Liver (tissue), 9 donors: ENCODE measurements around the gene SLC12A7. TPM values are rescaled to one million over a fixed set of nuclear protein-coding genes. Genes with fewer than 3 reads are reported as not detected.

ENCODE experiments used
- DNase-seq: peaks from one replicate; pipeline ENCODE4 v3.0.0-alpha.2; 2017; ENCODE audit warnings: low spot score
- H3K27ac ChIP-seq, 2 donors: one replicate each; pipeline ENCODE4 v1.7.0; 2013; ENCODE audit warnings: inconsistent platforms in 2 of 2, low read length in 2 of 2, control low read depth in 1 of 2, low read depth in 1 of 2, mild to moderate bottlenecking in 1 of 2
- H3K27me3 ChIP-seq, 4 donors: one replicate each; pipeline versions ENCODE4 v1.6.1 to v1.7.0; 2013; ENCODE audit warnings: low read length in 3 of 4, inconsistent platforms in 1 of 4, mild to moderate bottlenecking in 1 of 4, moderate library complexity in 1 of 4; ENCODE audit not compliant: control insufficient read depth in 4 of 4, insufficient read depth in 4 of 4
- H3K36me3 ChIP-seq, 4 donors: one replicate each; pipeline versions ENCODE4 v1.6.1 to v1.7.0; 2013; ENCODE audit warnings: low read length in 3 of 4, mild to moderate bottlenecking in 3 of 4, low read depth in 1 of 4, moderate library complexity in 1 of 4; ENCODE audit not compliant: control insufficient read depth in 4 of 4, insufficient read depth in 3 of 4
- H3K4me1 ChIP-seq, 4 donors: one replicate each; pipeline versions ENCODE4 v1.6.1 to v1.7.0; 2013; ENCODE audit warnings: low read length in 3 of 4, mild to moderate bottlenecking in 3 of 4, moderate library complexity in 1 of 4; ENCODE audit not compliant: control insufficient read depth in 4 of 4, insufficient read depth in 4 of 4
- H3K4me3 ChIP-seq, 3 donors: one replicate each; pipeline versions ENCODE4 v1.6.1 to v1.7.0; 2013; ENCODE audit warnings: low read length in 3 of 3, control low read depth in 1 of 3, low read depth in 1 of 3, mild to moderate bottlenecking in 1 of 3
- H3K9ac ChIP-seq, 2 donors: one replicate each; pipeline ENCODE4 v1.7.0; 2013; ENCODE audit warnings: low read length in 2 of 2, mild to moderate bottlenecking in 2 of 2, moderate library complexity in 2 of 2, control low read depth in 1 of 2, low read depth in 1 of 2
- H3K9me3 ChIP-seq, 4 donors: one replicate each; pipeline versions ENCODE4 v1.6.1 to v1.7.0; 2013; ENCODE audit warnings: low read length in 3 of 4; ENCODE audit not compliant: control insufficient read depth in 4 of 4
- EGR1 ChIP-seq, 2 donors: IDR thresholded peaks; 2 replicates each; pipeline ENCODE4 v1.6.1; 2016 to 2018; ENCODE audit warnings: antibody characterized with exemption in 2 of 2, low read depth in 2 of 2
- FOXA1 ChIP-seq: IDR thresholded peaks from 2 replicates; pipeline ENCODE4 v1.6.1; 2016; ENCODE audit warnings: antibody characterized with exemption
- FOXA2 ChIP-seq: IDR thresholded peaks from 2 replicates; pipeline ENCODE4 v1.6.1; 2016; ENCODE audit warnings: antibody characterized with exemption
- GABPA ChIP-seq, 2 donors: IDR thresholded peaks in 1 of 2; conservative IDR thresholded peaks in 1 of 2; 2 replicates each; pipeline ENCODE4 v1.6.1; 2016; ENCODE audit warnings: antibody characterized with exemption in 2 of 2, mild to moderate bottlenecking in 1 of 2, moderate library complexity in 1 of 2
- HNF4A ChIP-seq, 2 donors: conservative IDR thresholded peaks; 2 replicates each; pipeline ENCODE4 v1.6.1; 2016; ENCODE audit warnings: antibody characterized with exemption in 2 of 2, mild to moderate bottlenecking in 2 of 2
- HNF4G ChIP-seq: IDR thresholded peaks from 2 replicates; pipeline ENCODE4 v1.6.1; 2016; ENCODE audit warnings: antibody characterized with exemption
- JUND ChIP-seq, 2 donors: IDR thresholded peaks; 2 replicates each; pipeline ENCODE4 v1.6.1; 2016; ENCODE audit warnings: antibody characterized with exemption in 2 of 2
- MAX ChIP-seq: IDR thresholded peaks from 2 replicates; pipeline ENCODE4 v1.6.1; 2016; ENCODE audit warnings: antibody characterized with exemption
- NR2F2 ChIP-seq: IDR thresholded peaks from 2 replicates; pipeline ENCODE4 v1.6.1; 2016; ENCODE audit warnings: antibody characterized with exemption
- RAD21 ChIP-seq, 2 donors: IDR thresholded peaks; 2 replicates each; pipeline ENCODE4 v1.6.1; 2016; ENCODE audit warnings: antibody characterized with exemption in 2 of 2, mild to moderate bottlenecking in 2 of 2
- REST ChIP-seq: IDR thresholded peaks from 2 replicates; pipeline ENCODE4 v1.6.1; 2016; ENCODE audit warnings: antibody characterized with exemption, mild to moderate bottlenecking
- RXRA ChIP-seq, 2 donors: IDR thresholded peaks; 2 replicates each; pipeline ENCODE4 v1.6.1; 2017 to 2018; ENCODE audit warnings: antibody characterized with exemption in 2 of 2, mild to moderate bottlenecking in 1 of 2
- SP1 ChIP-seq: IDR thresholded peaks from 2 replicates; pipeline ENCODE4 v1.6.1; 2018; ENCODE audit warnings: antibody characterized with exemption, mild to moderate bottlenecking
- TAF1 ChIP-seq: conservative IDR thresholded peaks from 2 replicates; pipeline ENCODE4 v1.6.1; 2016; ENCODE audit warnings: antibody characterized with exemption, mild to moderate bottlenecking
- YY1 ChIP-seq: IDR thresholded peaks from 2 replicates; pipeline ENCODE4 v1.6.1; 2016; ENCODE audit warnings: antibody characterized with exemption, mild to moderate bottlenecking
- WGBS: extraction: QIAGEN DNeasy Blood & Tissue Kit; methylation state at CpG from one replicate; pipeline ENCODE4 v1.1.7; 2013; 5-methylcytosine and 5-hydroxymethylcytosine counted together
- polyA plus RNA-seq, 2 donors: library from polyadenylated mRNA; stranded (reverse) in 1 of 2; unstranded in 1 of 2; fragments of 200-250 nt in 1 of 2; fragments of >200 nt in 1 of 2; fragmentation: Nextera tagmentation in 1 of 2; extraction: Ambion mirVana in 1 of 2; gene quantifications; one replicate each; pipeline versions ENCODE4 v1.2.1 to v1.2.3, GENCODE V29; 2013 to 2015
- total RNA-seq, 2 donors: library from RNA; depleted of rRNA; stranded (reverse); fragments of >200 nt; gene quantifications; one replicate each; pipeline ENCODE4 v1.2.3, GENCODE V29; 2014
- TF ChIP-seq, protein P1 (sequence below): fragments of 150-350 bp; IDR thresholded peaks from 2 replicates; pipeline ENCODE4 v1.5.1; 2017; ENCODE audit warnings: improper control_type of control experiment, low read depth, low read length; ENCODE audit not compliant: missing input control
- TF ChIP-seq, protein P2 (sequence below): IDR thresholded peaks from 2 replicates; pipeline ENCODE4 v1.6.1; 2016; ENCODE audit warnings: antibody characterized with exemption
- TF ChIP-seq, protein P3 (sequence below): IDR thresholded peaks from 2 replicates; pipeline ENCODE4 v1.6.1; 2016; ENCODE audit warnings: antibody characterized with exemption
- donor health status: healthy.
- donor health status: healthy.
- donor health status: healthy.
- donor health status: healthy.
- donor health status: healthy.

Gene SLC12A7
- total and polyA plus RNA-seq, 4 donors = 12.3 to 64.2 (median 28.9) TPM

DNA sequence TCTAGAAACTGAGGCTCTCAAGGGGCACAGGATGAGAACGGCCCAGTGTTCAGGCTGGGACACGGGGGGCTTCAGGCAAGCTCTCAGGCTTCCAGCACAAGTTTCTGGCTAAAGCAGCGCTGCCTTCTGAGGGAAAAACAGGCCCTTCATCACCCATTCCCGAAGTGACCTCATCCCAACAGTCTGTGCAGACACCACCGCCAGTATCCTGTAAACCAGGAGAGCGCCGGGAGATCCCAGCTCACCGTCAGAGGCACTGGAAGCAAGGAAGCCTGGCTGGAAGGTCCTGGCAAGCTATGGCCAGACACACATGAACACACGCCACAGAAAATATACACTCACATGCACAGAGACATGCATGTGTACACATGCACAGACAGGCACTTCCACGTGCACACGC, 8.8 kb downstream of the SLC12A7 start:
- Histone ChIP-seq H3K4me1 (peaks cover 30 to 93% (median 70%) of the 10 kb centered on the region in 4 donors), H3K27me3 (no peaks in the 10 kb centered on the region), H3K4me3 (peak overlapping the region; percentile 41 to 76 (median 71)), H3K27ac (peak overlapping the region; percentile 93 to 96), H3K9me3 (no peaks in the 10 kb centered on the region), H3K9ac (peak overlapping the region; percentile 2 to 20), H3K36me3 (peaks cover 0 to 1% (median 0%) of the 10 kb centered on the region in 4 donors)
- TF ChIP-seq, protein P1, sequence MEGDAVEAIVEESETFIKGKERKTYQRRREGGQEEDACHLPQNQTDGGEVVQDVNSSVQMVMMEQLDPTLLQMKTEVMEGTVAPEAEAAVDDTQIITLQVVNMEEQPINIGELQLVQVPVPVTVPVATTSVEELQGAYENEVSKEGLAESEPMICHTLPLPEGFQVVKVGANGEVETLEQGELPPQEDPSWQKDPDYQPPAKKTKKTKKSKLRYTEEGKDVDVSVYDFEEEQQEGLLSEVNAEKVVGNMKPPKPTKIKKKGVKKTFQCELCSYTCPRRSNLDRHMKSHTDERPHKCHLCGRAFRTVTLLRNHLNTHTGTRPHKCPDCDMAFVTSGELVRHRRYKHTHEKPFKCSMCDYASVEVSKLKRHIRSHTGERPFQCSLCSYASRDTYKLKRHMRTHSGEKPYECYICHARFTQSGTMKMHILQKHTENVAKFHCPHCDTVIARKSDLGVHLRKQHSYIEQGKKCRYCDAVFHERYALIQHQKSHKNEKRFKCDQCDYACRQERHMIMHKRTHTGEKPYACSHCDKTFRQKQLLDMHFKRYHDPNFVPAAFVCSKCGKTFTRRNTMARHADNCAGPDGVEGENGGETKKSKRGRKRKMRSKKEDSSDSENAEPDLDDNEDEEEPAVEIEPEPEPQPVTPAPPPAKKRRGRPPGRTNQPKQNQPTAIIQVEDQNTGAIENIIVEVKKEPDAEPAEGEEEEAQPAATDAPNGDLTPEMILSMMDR = no peak
- no peak for TF ChIP-seq TAF1
- no peak for TF ChIP-seq RAD21 (IDR thresholded peaks at IDR 0.05)
- TF ChIP-seq SP1 = no peak
- no peak for TF ChIP-seq NR2F2
- TF ChIP-seq, protein P2, sequence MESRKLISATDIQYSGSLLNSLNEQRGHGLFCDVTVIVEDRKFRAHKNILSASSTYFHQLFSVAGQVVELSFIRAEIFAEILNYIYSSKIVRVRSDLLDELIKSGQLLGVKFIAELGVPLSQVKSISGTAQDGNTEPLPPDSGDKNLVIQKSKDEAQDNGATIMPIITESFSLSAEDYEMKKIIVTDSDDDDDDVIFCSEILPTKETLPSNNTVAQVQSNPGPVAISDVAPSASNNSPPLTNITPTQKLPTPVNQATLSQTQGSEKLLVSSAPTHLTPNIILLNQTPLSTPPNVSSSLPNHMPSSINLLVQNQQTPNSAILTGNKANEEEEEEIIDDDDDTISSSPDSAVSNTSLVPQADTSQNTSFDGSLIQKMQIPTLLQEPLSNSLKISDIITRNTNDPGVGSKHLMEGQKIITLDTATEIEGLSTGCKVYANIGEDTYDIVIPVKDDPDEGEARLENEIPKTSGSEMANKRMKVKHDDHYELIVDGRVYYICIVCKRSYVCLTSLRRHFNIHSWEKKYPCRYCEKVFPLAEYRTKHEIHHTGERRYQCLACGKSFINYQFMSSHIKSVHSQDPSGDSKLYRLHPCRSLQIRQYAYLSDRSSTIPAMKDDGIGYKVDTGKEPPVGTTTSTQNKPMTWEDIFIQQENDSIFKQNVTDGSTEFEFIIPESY = no peak
- no peak for DNase-seq
- WGBS = 28% methylated on average over 11 of the region's 11 CpGs

DNA sequence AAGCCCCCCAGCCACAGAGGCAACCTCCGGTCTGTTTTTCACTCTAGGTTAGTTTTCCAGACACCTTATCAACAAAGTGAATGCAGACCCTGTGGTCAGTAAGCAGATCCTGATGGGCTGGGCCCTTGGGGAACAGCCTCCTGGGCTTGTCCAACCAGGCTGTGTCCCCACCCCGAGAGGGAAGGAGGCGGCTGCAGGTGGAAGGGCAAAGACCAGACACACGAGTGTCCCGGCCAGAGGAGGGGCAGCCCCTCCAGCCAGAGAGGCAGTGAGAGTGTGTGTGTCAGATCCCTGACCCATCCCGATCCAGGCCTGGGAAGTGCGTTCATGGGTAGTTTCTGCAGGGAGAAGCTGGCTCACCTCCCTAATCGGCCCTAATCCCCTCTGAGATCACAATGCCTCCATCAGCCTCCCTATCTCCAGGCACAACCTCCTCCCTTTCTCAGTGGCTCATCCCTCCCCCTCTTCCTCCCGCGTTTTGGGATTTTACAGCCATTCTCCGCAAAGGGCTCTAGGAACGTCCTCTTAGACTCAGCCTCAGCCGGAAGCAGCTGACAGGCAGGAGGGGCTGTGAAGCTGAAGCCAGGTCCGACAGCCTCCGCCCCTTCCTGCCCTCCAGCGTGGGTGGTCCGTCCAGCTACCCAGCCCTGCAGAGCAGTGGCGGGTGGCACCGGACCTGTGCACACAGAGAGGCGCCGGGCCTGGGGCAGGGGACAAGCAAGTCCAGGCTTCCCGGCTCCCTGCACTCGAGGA, 9.7 kb downstream of the SLC12A7 start:
- no peaks in the 10 kb centered on the region for H3K9me3 ChIP-seq
- DNase-seq = peak; percentile 67
- WGBS = 11% methylated on average over 23 of the region's 23 CpGs
- H3K36me3 ChIP-seq = peaks cover 0 to 1% (median 0%) of the 10 kb centered on the region in 4 donors
- peak overlapping the region; percentile 93 to 96 for H3K27ac ChIP-seq
- TF ChIP-seq NR2F2 (no peak), TAF1 (no peak), FOXA2 (peak; percentile 22), HNF4A (conservative IDR thresholded peaks at IDR 0.05) (peak; percentile 83 to 85), EGR1 (IDR thresholded peaks at IDR 0.05; ENCODE audit: low read depth in 2 of 2) (peak; percentile 15 to 36), REST (peak; percentile 85), RXRA (IDR thresholded peaks at IDR 0.05) (peak; percentile 81 to 87), YY1 (peak; percentile 72), MAX (peak; percentile 67), SP1 (peak; percentile 78), GABPA (IDR thresholded peaks at IDR 0.05 in 1 of 2, conservative IDR thresholded peaks at IDR 0.05 in 1 of 2) (peak in 1 of 2 donors; percentile 68), HNF4G (no peak), JUND (IDR thresholded peaks at IDR 0.05) (peak in 1 of 2 donors; percentile 28), FOXA1 (no peak), RAD21 (IDR thresholded peaks at IDR 0.05) (peak; percentile 30 to 39)
- TF ChIP-seq, protein P2 = peak; percentile 54
- TF ChIP-seq, protein P3, sequence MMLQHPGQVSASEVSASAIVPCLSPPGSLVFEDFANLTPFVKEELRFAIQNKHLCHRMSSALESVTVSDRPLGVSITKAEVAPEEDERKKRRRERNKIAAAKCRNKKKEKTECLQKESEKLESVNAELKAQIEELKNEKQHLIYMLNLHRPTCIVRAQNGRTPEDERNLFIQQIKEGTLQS = no peak
- TF ChIP-seq, protein P1 = no peak
- H3K4me1 ChIP-seq = peaks cover 26 to 85% (median 63%) of the 10 kb centered on the region in 4 donors
- no peaks in the 10 kb centered on the region for H3K27me3 ChIP-seq
- H3K9ac ChIP-seq = no peak overlapping the region
- H3K4me3 ChIP-seq = peak overlapping the region in 2 of 3 donors; percentile 16 to 41
